ENCODE data around the gene PIGQ. TPM values are rescaled to one million over a fixed set of nuclear protein-coding genes. Genes with fewer than 3 reads are reported as not detected.

PIGQ gene
- 22.4 and 30.7 TPM in 2 replicates for total RNA-seq

GRCh38 chr16:569445-570254 is at the start of gene PIGQ:
Gene PIGQ (plus strand): TSS chr16:569968. CDS start chr16:574075, 4,107 bp downstream.

GRCh38 chr16:527015-527903 is 42.5 kb upstream of the PIGQ start, which contains the start of gene CAPN15:
Gene CAPN15 (plus strand): TSS chr16:527712. CDS start chr16:546839, 19,127 bp downstream.

GRCh38 chr16:560204-560700 is 9.5 kb upstream of the PIGQ start, which contains the start of gene PRR35:
Gene PRR35 (plus strand): TSS chr16:560394. CDS start chr16:563295, 2,901 bp downstream.

GRCh38 chr16:566475-567372 is 3.0 kb upstream of the PIGQ start, which contains the start of gene NHLRC4:
Gene NHLRC4 (plus strand): TSS chr16:567005. CDS start chr16:568048, 1,043 bp downstream.

GRCh38 chr16:589658-590187 is 20.0 kb downstream of the PIGQ start, which contains the start of gene RAB40C:
Gene RAB40C (plus strand): TSS chr16:590066. CDS start chr16:590292, 226 bp downstream.

GRCh38 chr16:630815-631405 is 61.1 kb downstream of the PIGQ start, which contains the start of gene WFIKKN1:
Gene WFIKKN1 (plus strand): TSS chr16:630985. CDS start chr16:631254, 269 bp downstream.

Other genes starting within 250 kb of the PIGQ start
- 16.2 and 21.5 TPM in 2 replicates for gene AXIN1, start 217.2 kb upstream of the PIGQ start, total RNA-seq
- 59.8 and 94.1 TPM in 2 replicates for gene MRPL28, start 199.4 kb upstream of the PIGQ start, total RNA-seq
- 40.1 and 47.3 TPM in 2 replicates for gene PGAP6, start 188.0 kb upstream of the PIGQ start, total RNA-seq
- 175 and 182 TPM in 2 replicates for gene NME4, start 172.8 kb upstream of the PIGQ start, total RNA-seq
- 9.6 and 16.8 TPM in 2 replicates for gene DECR2, start 168.1 kb upstream of the PIGQ start, total RNA-seq
- 32.1 and 33.0 TPM in 2 replicates for gene RAB11FIP3, start 144.3 kb upstream of the PIGQ start, total RNA-seq
- 32.9 and 43.7 TPM in 2 replicates for gene CAPN15, start 42.3 kb upstream of the PIGQ start, total RNA-seq
- not detected in 2 replicates for gene PRR35, start 9.6 kb upstream of the PIGQ start, total RNA-seq
- gene NHLRC4, start 3.0 kb upstream of the PIGQ start, total RNA-seq: 2.2 and 6.5 TPM in 2 replicates
- gene RAB40C, start 20.1 kb downstream of the PIGQ start, total RNA-seq: 11.6 and 18.6 TPM in 2 replicates
- under 0.01 TPM in 1 of 2 replicates, not detected in the other for gene WFIKKN1, start 61.0 kb downstream of the PIGQ start, total RNA-seq
- gene METTL26, start 66.3 kb downstream of the PIGQ start, total RNA-seq: 119 and 170 TPM in 2 replicates
- gene MCRIP2, start 71.9 kb downstream of the PIGQ start, total RNA-seq: 28.2 and 41.8 TPM in 2 replicates
- 9.2 and 12.6 TPM in 2 replicates for gene WDR90, start 79.4 kb downstream of the PIGQ start, total RNA-seq
- 48.6 and 67.3 TPM in 2 replicates for gene RHOT2, start 98.2 kb downstream of the PIGQ start, total RNA-seq
- gene RHBDL1, start 105.7 kb downstream of the PIGQ start, total RNA-seq: 2.9 TPM in 1 of 2 replicates, not detected in the other
- gene STUB1, start 110.4 kb downstream of the PIGQ start, total RNA-seq: 147 and 190 TPM in 2 replicates
- 43.3 and 83.1 TPM in 2 replicates for gene JMJD8, start 114.4 kb downstream of the PIGQ start, total RNA-seq
- gene WDR24, start 120.4 kb downstream of the PIGQ start, total RNA-seq: 9.7 and 12.8 TPM in 2 replicates
- 1.9 and 2.9 TPM in 2 replicates for gene FBXL16, start 135.8 kb downstream of the PIGQ start, total RNA-seq
- gene METRN, start 145.2 kb downstream of the PIGQ start, total RNA-seq: 84.7 and 120 TPM in 2 replicates
- 13.4 and 19.0 TPM in 2 replicates for gene ANTKMT, start 151.2 kb downstream of the PIGQ start, total RNA-seq
- gene CCDC78, start 156.5 kb downstream of the PIGQ start, total RNA-seq: 1.6 and 4.5 TPM in 2 replicates
- gene HAGHL, start 157.1 kb downstream of the PIGQ start, total RNA-seq: 4.0 and 25.1 TPM in 2 replicates
- gene CIAO3, start 171.0 kb downstream of the PIGQ start, total RNA-seq: 16.8 and 31.4 TPM in 2 replicates
- not detected in 2 replicates for gene MSLN, start 190.8 kb downstream of the PIGQ start, total RNA-seq
- 20.0 and 33.5 TPM in 2 replicates for gene RPUSD1, start 218.4 kb downstream of the PIGQ start, total RNA-seq
- gene CHTF18, start 218.7 kb downstream of the PIGQ start, total RNA-seq: 16.6 and 22.0 TPM in 2 replicates
- not detected in 2 replicates for gene GNG13, start 230.8 kb downstream of the PIGQ start, total RNA-seq